GM18519 (cell line): ENCODE results near the gene GOT2.
"Not testable (repeated sequence)": the region's sequence is repeated elsewhere in the genome, so short reads cannot be mapped to it uniquely, and the experiment has no call there.

Experiments used
- ATAC-seq: cut with Tn5 transposase; IDR thresholded peaks from one replicate; pipeline ENCODE4 v1.9.1; 2021; ENCODE audit warnings: mild to moderate bottlenecking, moderate library complexity; ENCODE audit not compliant: unreplicated experiment, low FRiP score

The GOT2 gene

GRCh38 chr16:58727028-58727781, 6.9 kb downstream of the GOT2 start:
- no peak for ATAC-seq

GRCh38 chr16:58723109-58723508, 11.0 kb downstream of the GOT2 start:
- ATAC-seq: no peak

- no peak for ATAC-seq
Measured at GRCh38 chr16:58717994-58718393, 16.1 kb downstream of the GOT2 start.

- ATAC-seq: no peak
Measured at GRCh38 chr16:58716468-58716867, 17.6 kb downstream of the GOT2 start.

GRCh38 chr16:58713742-58714141, 20.4 kb downstream of the GOT2 start:
- ATAC-seq: no peak

- no peak for ATAC-seq
Measured at GRCh38 chr16:58709333-58709732, 24.8 kb downstream of the GOT2 start.

GRCh38 chr16:58699151-58699550, 35.0 kb downstream of the GOT2 start:
- ATAC-seq: no peak

GRCh38 chr16:58695368-58695767, 38.7 kb downstream of the GOT2 start:
- ATAC-seq: no peak

- no peak for ATAC-seq
Measured at GRCh38 chr16:58692450-58692849, 41.7 kb downstream of the GOT2 start.

- not testable (repeated sequence) for ATAC-seq
Measured at GRCh38 chr16:58686985-58687706, 47.0 kb downstream of the GOT2 start.

- ATAC-seq: no peak
Measured at GRCh38 chr16:58685084-58685449, 49.0 kb downstream of the GOT2 start.

- ATAC-seq: peak; percentile 96
Measured at GRCh38 chr16:58684354-58685083, 49.6 kb downstream of the GOT2 start, which contains the start of gene SLC38A7. Gene SLC38A7, minus strand, starts transcription at chr16:58684770. Its CDS starts 4,644 bp downstream, at chr16:58680126.

- ATAC-seq: no peak
Measured at GRCh38 chr16:58684001-58684353, 50.1 kb downstream of the GOT2 start.

- ATAC-seq: no peak
Measured at GRCh38 chr16:58679763-58680162, 54.4 kb downstream of the GOT2 start.

- ATAC-seq: no peak
Measured at GRCh38 chr16:58678716-58679115, 55.4 kb downstream of the GOT2 start.

- ATAC-seq: no peak
Measured at GRCh38 chr16:58678269-58678668, 55.8 kb downstream of the GOT2 start.

- no peak for ATAC-seq
Measured at GRCh38 chr16:58670946-58671583, 63.1 kb downstream of the GOT2 start.

GRCh38 chr16:58670177-58670576, 63.9 kb downstream of the GOT2 start:
- no peak for ATAC-seq

GRCh38 chr16:58665200-58665599, 68.9 kb downstream of the GOT2 start:
- no peak for ATAC-seq

- no peak for ATAC-seq
Measured at GRCh38 chr16:58661199-58661830, 72.8 kb downstream of the GOT2 start.
